Stimulated activated CD8-positive, alpha-beta memory T cell treated with anti-CD3 and anti-CD28 coated beads, Interleukin-15, amount 100 ng/mL, for 48 hours (primary cell): ENCODE data around the gene GLRX.
A peak's percentile ranks its signal among the peaks of the same experiment; 100 is the strongest.

Source experiments
- DNase-seq, 2 donors: peaks; one replicate each; pipeline ENCODE4 v3.0.0-alpha.2; 2020; ENCODE audit warnings: low read depth in 2 of 2

GLRX gene, protein sequence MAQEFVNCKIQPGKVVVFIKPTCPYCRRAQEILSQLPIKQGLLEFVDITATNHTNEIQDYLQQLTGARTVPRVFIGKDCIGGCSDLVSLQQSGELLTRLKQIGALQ

GRCh38 chr5:95822542-95823181 lies at the start of gene GLRX:
Gene GLRX (minus strand): TSS chr5:95822726. CDS start chr5:95822662, 64 bp downstream.
- no peak for DNase-seq

DNA sequence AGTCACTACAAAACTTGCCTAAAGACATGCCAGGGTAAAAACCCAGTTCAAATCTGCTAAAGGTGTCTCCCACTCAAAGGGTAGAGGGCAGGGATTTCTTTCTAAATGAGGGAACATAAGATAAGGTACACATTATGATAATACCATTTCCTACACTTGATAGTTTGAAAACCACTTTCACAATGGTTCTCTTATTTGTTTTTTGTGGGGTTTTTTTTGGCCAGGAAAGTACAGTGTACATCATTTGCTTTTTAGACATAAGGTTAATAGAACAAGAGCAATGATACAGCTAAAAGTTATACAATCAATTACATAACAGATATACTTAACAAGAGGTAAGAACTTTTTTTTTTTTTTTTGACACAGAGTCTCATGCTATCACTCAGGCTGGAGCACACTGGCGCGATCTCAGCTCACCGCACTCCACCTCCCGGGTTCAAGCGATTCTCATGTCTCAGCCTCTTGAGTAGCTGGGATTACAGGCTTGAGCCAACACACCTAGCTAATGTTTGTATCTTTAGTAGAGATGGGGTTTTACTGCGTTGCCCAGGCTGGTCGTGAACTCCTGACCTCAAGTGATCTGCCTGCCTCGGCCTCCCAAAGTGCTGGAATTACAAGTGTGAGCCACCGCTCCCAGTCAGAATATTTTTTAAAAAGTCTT lies 48.8 kb upstream of the GLRX start:
- no peak for DNase-seq

DNA sequence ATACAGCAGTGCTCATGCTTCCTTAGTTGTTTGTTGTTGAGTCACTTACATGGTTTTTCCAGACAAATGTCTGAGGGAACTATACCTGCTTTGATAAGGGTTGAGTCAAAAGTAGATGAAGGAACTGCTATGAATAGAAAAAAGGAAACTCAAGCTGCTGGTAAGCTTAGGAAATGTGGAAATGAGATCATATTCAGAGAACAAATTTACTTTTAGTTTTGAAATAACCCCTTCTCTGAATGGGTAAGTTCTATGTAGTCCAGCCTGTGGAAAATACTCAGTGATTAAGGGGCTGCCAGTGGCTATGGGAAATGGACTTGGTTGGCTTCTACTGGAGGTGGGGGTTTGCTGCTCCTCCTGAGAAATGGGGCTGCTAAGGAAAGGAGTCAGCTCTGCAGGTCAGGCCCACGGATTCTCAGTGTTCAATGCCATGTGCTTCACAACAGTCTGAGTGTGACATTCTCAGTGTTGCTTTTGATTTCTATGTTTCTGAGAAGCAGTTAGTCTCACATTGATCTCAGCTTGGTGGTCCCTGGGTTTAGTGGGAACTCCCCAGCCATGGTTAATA lies 47.7 kb upstream of the GLRX start:
- peak; percentile 57 to 62 for DNase-seq

DNA sequence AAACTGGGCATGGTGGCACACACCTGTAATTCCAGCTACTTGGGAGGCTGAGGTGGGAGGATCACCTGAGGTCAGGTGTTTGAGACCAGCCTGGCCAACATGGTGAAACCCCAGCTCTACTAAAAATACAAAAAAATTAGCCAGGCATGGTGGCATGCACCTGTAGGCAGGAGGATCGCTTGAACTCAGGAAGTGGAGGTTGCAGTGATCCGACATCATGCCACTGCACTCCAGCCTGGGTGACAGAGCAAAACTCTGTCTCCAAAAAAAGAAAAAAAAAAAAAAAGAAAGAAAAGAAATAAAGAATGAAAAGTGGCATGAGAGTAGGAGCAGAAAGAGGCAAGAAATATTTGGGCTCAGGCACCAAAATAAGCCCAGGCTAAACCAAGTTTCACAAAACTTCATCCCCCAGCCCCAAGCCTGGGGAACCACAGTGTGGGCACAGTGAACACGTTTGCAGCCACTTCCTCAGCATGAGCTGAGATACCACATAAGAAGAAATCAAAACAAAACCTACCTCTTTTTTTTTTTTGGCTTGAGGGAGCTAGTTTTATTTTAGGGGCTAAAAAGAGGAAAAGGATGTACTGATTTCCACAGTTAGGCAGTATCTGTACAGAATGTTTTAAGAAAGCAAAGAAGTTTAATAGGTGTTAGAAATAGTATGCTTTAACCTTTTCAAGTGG lies 46.8 kb upstream of the GLRX start:
- peak; percentile 52 to 57 for DNase-seq

- DNase-seq = no peak
Observed at GRCh38 chr5:95868136-95868535, 45.6 kb upstream of the GLRX start.

DNA sequence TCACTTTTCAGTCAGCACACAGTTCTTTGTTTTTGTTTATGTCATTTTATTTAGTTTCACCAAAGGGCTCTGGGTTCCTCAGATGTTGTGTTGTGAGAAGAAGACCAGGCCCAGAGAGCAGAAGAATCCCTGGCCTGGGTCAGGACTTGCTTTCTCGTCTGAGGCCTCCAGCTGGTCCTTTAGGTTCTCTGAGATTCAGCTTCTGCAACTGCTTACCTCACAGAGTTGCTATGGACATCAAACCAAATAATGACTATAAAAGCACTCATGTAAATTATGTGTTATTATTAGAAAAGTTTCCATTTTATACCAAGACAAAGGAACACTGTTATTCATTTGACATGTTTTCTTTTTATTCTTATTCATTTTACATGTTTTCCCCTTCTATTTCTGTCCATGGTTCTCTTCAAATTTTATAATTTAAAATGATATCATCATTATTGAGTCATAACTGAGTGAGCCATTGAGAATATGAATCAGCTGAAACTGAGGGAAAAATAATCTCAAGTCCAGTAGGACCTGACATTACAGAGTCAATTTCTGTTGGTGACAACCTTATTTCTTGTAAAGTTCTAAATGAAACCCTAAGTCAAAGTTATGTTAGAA lies 44.0 kb upstream of the GLRX start:
- no peak for DNase-seq

DNA sequence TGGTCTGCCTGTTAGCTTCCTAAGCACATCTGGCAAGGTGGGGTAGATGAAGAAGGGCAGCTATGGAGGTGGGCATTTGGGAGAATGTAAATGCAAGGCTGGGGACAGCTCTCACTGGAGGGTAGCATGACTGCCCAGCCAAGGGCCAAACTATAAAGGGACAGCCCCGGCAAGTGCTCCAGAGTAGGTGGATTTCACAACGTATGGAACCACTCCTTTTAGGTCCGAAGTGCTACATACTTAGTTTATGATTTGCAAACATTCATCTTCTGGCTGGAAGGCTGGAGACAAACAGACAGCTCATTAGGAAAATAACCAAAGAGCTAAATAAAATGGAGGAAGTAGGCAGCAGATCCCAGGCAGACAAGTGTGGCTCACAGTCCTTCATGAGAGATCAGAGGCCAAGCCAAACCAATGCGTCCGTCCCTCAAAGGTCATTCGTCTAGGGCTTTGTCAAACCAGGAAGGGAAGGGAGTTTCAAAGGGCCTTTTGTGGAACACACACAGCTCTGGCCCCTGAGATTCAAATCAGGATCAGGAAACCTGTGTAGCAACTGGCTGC lies 42.5 kb upstream of the GLRX start:
- DNase-seq = no peak

DNA sequence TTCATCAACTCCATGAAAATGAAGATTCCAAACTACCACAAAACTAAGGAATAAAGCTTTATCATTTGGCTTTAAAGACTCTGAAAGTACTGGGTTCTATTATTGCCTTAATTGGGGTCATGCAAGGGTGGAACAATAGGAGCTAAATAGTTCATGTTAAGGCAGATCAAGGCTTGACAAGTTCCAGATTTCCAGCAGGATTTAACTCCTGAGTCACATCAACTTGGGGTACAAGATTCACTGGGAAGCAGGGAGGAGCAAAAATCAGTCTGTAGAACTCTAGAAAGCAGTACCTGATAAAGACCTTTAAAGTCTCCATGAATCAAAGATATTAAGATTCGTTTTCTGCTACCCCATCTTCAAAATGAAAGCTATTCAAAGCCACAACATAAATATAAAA lies 41.9 kb upstream of the GLRX start:
- DNase-seq = no peak

GRCh38 chr5:95863383-95863757 lies 40.8 kb upstream of the GLRX start:
- DNase-seq = no peak

- DNase-seq = no peak
Observed at GRCh38 chr5:95862671-95863382, 40.3 kb upstream of the GLRX start.

DNA sequence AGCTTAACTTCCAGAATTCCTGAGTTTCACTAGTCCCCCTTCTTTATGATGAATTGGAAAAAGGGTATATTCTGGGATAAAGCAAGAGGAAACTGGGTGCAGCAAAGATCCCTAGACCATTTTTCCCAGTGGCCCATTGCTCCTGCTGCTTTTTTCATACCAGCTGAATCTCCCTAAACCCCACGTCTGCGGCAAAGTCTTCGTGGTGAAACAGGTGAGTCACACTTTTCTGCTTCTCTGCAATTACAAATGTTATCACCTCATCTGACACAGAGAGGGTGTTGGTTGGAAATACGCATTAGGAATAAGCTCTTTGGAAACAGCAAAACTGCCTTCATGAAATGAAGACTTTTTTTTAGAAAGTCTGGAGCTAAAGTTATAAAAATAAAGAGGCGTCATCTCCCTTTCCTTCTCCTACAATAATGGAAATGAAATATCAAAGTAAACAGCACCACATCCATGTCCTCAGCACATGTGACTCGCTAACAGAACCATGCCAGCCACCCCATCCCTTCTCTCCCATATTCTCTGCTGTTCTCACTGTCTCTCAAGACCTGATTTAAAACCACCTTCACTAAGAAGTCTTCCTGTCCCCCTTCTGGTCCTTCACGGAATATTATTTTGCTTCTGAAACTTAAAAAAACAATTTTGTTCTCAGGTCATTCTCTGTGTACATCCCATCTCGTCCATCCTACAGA lies 39.5 kb upstream of the GLRX start:
- DNase-seq = peak; percentile 19 to 43

GRCh38 chr5:95861221-95861863 lies 38.8 kb upstream of the GLRX start:
- DNase-seq = no peak

DNA sequence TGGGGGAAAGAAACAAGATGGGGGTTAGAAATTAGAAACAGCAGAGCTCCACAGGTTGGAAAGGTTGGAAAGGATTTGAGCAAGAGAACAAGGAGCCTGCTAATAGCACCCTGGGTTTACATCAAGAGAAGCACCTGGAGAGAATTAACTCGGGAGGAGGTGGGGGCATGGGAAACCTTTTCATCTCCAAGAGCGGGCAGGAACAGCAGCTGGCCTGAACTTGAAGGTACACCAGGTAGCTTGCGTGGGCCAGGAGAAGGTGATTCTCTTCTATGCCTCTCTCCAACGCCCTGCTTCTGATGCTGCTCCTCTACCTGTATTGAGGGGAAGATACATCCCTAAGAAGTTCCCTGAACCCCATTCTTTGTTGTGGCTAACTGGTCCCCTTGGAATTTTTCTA lies 37.1 kb upstream of the GLRX start:
- no peak for DNase-seq

GRCh38 chr5:95858661-95859595 lies 36.4 kb upstream of the GLRX start:
- DNase-seq = peak; percentile 89 to 95

DNA sequence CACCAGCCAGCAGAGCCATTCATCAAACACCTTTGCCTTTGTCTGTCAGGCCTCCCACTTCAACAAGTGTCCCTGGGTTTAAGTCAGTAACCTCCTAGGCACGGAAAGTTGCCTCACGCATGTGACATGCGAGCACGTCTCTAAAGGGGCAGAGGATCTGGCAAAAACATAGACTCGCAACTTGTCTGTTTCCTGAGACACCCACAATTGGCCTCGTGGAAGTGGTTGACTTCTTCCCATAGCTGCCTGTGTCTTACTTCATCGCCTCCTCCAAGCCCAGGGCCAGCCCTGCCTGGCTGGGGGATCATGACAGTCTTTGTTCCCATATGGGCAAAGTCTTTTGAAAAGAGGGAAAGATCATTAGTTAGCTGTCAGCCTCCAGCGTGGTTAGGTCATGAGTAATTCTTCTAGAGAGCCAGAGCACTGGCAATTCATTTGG lies 35.5 kb upstream of the GLRX start:
- no peak for DNase-seq

DNA sequence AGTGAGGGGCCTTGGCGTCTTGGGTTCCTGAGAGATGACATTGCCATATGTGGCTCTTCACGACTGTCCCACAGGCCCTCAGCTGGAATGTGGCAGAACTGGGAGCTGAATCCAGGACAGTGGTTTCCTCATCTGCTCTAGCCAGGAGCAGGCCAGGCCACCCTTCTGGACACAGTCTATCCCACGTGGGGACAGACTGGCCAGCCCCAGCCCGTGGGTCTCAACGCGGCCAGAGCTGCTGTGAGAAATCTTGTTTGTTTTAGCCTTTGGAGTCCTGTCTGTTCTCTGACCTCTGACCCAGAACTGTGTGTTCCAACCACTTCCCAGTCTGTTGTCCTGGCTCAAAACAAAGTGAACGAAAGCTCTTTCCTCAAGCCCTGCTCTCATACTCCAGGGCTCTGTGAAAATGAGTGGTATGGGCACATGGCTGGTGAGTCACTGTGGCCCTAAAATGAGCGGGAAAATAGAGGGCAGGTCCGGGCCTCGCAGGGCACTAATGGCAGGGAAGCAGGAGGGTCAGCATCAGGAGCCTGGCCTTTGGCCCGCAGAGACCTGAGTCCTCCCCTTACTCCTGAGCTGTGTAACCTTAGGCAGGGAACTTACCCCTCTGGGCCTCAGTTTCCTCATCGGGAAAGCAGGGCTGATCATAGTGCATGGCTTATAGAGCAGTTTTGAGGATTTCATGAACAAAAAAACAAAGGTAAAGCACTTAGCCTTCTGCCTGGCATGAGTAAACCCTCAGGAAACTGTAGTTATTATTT lies 34.8 kb upstream of the GLRX start:
- DNase-seq = no peak

DNA sequence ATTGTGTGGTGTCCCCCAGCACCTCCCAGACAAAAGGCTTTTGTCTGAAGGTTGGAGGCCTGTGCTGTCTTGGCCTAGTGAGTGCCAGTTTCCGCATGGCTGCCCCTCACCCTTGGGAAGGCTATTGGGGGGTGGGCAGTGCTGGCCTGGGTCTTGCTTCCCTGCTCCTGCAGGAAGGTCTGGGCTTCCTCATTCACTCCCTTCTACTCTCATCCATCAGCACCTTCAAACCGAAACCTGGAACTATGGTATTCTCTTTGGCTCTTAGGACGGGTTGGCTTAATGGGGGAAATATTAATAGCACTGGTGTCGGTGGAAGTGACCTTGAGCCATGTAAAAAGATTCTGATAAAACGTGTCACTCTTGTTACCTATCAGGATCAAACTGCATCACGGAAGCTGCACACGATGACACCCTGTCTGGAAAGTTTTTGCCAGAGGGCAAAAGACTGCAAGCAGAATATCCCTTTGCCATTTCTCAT lies 34.0 kb upstream of the GLRX start:
- no peak for DNase-seq

DNA sequence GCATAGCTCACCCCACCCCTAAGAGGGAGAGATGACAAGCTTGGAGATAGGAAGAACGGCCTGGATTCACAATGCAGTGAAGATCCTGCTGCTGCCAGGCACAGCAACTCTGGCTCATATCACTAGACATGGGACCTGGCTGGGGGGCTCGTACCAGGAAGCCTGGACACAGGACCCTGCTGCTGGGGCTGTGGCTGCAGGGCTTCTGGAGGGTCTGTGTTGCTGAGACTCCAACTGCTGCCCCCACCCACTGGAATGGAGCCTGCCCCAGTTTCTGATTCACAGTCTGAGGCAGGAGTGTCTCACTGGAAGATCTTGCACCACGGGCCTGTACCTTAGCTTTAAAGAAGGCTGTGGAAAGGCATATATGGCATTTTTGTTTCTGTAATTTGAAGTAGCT lies 31.0 kb upstream of the GLRX start:
- DNase-seq = no peak
